Astrocyte of the spinal cord (primary cell): ENCODE results near the gene C9orf78.

Source experiments
- DNase-seq: peaks from one replicate; pipeline ENCODE4 v3.0.0; 2011; ENCODE audit warnings: low read depth, low spot score
- H3K4me3 ChIP-seq: 2 replicates; pipeline ENCODE4 v1.5.1; 2011; ENCODE audit warnings: low read depth, mild to moderate bottlenecking, low read length, moderate library complexity
- in situ Hi-C: cut with HindIII; loops from 2 replicates; pipeline ENCODE4 v1.10.0; 2017; ENCODE audit warnings: low sequenced_read_pairs
- TF ChIP-seq, protein P1 (sequence below): IDR thresholded peaks from 2 replicates; pipeline ENCODE4 v1.5.1; 2012; ENCODE audit warnings: low read depth, mild to moderate bottlenecking, low read length, inconsistent platforms

The C9orf78 gene

DNA sequence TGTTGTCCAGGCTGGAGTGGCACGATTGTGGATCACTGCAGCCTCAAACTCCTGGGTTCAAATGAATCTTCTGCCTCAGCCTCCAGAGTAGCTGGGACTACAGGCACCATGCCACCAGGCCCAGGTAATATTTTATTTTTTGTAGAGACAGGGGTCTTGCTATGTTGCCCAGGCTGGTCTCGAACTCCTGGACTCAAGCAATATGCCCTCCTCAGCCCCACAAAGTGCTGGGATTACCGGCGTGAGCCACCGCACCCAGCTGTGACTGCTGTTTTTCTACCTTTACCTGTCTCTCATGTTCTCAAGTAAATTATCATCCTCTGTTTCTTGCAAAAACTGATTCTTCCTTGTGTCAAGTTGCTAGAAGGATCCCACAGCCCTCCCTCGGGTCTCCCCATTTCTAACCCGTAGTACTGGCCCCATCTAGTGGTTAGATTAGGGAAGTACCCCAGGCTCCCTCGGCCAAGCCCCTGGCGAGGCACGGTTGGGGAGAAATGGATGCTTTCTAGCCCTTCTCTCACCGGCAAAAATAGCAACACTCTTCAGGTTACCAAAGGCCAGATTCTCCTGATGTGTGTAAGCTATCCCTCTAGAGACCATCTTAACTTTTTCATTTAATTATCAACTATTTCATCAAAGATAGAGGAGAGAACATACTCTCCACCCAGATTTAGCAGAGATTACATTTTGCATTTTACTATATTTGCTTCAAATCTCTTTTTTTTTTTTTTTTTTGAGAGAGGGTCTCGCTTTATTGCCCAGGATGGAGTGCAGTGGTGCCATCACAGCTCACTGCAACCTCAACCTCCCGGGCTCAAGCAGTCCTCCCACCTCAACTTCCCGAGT, 51.3 kb downstream of the C9orf78 start:
- in situ Hi-C loops: no loop called here
- DNase-seq: peak; percentile 74
- TF ChIP-seq, protein P1, sequence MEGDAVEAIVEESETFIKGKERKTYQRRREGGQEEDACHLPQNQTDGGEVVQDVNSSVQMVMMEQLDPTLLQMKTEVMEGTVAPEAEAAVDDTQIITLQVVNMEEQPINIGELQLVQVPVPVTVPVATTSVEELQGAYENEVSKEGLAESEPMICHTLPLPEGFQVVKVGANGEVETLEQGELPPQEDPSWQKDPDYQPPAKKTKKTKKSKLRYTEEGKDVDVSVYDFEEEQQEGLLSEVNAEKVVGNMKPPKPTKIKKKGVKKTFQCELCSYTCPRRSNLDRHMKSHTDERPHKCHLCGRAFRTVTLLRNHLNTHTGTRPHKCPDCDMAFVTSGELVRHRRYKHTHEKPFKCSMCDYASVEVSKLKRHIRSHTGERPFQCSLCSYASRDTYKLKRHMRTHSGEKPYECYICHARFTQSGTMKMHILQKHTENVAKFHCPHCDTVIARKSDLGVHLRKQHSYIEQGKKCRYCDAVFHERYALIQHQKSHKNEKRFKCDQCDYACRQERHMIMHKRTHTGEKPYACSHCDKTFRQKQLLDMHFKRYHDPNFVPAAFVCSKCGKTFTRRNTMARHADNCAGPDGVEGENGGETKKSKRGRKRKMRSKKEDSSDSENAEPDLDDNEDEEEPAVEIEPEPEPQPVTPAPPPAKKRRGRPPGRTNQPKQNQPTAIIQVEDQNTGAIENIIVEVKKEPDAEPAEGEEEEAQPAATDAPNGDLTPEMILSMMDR: peak; percentile 90
- no peak overlapping the region for H3K4me3 ChIP-seq

- TF ChIP-seq, protein P1: no peak
- no peak for DNase-seq
- no peak overlapping the region for H3K4me3 ChIP-seq
- in situ Hi-C loops: no loop called here
These were observed 53.1 kb downstream of the C9orf78 start for GRCh38 chr9:129781981-129782380.

- TF ChIP-seq, protein P1: no peak
- in situ Hi-C loops: no loop called here
- no peak overlapping the region for H3K4me3 ChIP-seq
- DNase-seq: no peak
These were observed 53.9 kb downstream of the C9orf78 start for GRCh38 chr9:129781131-129781530.

GRCh38 chr9:129779560-129780190, 55.4 kb downstream of the C9orf78 start:
- no peak for DNase-seq

DNA sequence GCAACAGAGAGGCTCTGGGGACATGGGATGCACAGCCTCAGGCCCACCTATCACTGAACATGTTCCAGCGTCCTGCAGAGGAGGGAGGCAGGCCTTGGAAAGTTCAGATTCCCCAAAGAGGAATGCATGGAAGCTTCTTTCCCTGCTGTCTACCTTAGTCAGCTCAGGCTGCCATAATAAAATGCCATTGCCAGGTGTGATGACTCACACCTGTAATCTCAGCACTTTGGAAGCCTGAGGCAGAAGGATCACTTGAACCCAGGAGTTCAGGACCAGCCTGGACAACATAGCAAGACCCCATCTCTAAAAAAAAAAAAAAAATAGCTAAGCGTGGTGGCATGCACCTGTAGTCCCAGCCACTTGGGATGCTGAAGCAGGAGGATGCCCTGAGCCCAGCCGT, 56.6 kb downstream of the C9orf78 start:
- in situ Hi-C loops: no loop called here
- TF ChIP-seq, protein P1: no peak
- H3K4me3 ChIP-seq: no peak overlapping the region
- no peak for DNase-seq

More at GRCh38 chr9:129779560-129780190, 55.4 kb downstream of the C9orf78 start:
- TF ChIP-seq, protein P1: no peak
- H3K4me3 ChIP-seq: no peak overlapping the region
- in situ Hi-C loops: no loop called here

DNA sequence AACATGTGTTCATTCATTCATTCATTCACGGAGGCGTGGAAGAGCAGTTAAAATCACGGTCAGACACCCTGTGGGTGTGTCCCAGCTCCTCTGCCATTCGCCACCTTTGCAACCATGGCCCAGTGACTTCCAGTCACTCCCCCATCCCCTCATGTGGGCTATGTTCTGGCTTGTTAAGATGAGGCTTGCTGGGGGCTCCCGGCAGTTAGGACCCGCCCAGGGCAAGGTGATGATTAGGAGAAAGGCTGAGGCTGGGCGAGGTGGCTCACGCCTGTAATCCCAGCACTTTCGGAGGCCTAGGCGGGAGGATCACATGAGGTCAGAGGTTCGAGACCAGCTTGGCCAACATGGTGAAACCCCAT, 57.3 kb downstream of the C9orf78 start:
- TF ChIP-seq, protein P1: no peak
- no peak overlapping the region for H3K4me3 ChIP-seq
- DNase-seq: no peak
- in situ Hi-C loops: no loop called here
